NCI-H526 (cell line): ENCODE data around the gene TDO2.
"Not testable (repeated sequence)": the region's sequence is repeated elsewhere in the genome, so short reads cannot be mapped to it uniquely, and the experiment has no call there.

Experiments used
- DNase-seq, 2 experiments: peaks; one replicate each; lab custom pipeline; 2025; lab: John Stamatoyannopoulos, UW

TDO2 gene

GRCh38 chr4:155907556-155907955, 4.1 kb downstream of the TDO2 start:
- no peak for DNase-seq

GRCh38 chr4:155908187-155909139, 5.0 kb downstream of the TDO2 start:
- no peak for DNase-seq

- no peak for DNase-seq
These were observed 6.2 kb downstream of the TDO2 start for GRCh38 chr4:155909615-155910226.

- DNase-seq, result no peak
These were observed 8.4 kb downstream of the TDO2 start for GRCh38 chr4:155911905-155912304.

GRCh38 chr4:155914782-155915181, 11.3 kb downstream of the TDO2 start:
- no peak for DNase-seq

- no peak for DNase-seq
These were observed 18.1 kb downstream of the TDO2 start for GRCh38 chr4:155921597-155921996.

- no peak for DNase-seq
These were observed 21.1 kb downstream of the TDO2 start for GRCh38 chr4:155924637-155925036.

GRCh38 chr4:155929833-155930232, 26.3 kb downstream of the TDO2 start:
- DNase-seq, result no peak

- DNase-seq, result no peak
These were observed 26.8 kb downstream of the TDO2 start for GRCh38 chr4:155930330-155930729.

- no peak for DNase-seq
These were observed 28.1 kb downstream of the TDO2 start for GRCh38 chr4:155931634-155932033.

GRCh38 chr4:155934634-155935033, 31.1 kb downstream of the TDO2 start:
- not testable (repeated sequence) for DNase-seq

- no peak for DNase-seq
These were observed 32.0 kb downstream of the TDO2 start for GRCh38 chr4:155935389-155935986.

- no peak for DNase-seq
These were observed 37.7 kb downstream of the TDO2 start for GRCh38 chr4:155941085-155941790.

GRCh38 chr4:155941820-155942219, 38.3 kb downstream of the TDO2 start:
- DNase-seq, result no peak

GRCh38 chr4:155943605-155944291, 40.3 kb downstream of the TDO2 start:
- no peak for DNase-seq

- DNase-seq, result no peak
These were observed 41.0 kb downstream of the TDO2 start for GRCh38 chr4:155944516-155944915.

- DNase-seq, result no peak
These were observed 43.0 kb downstream of the TDO2 start for GRCh38 chr4:155946486-155946885.

- no peak for DNase-seq
These were observed 45.0 kb downstream of the TDO2 start for GRCh38 chr4:155948541-155948940.

- no peak for DNase-seq
These were observed 47.0 kb downstream of the TDO2 start for GRCh38 chr4:155950461-155950860.

GRCh38 chr4:155952501-155952901, 49.0 kb downstream of the TDO2 start:
- no peak for DNase-seq
